GM23338 (cell line): ENCODE measurements around the gene ATG16L2.

ENCODE experiments used
- EZH2 ChIP-seq: fragments of 200-600 bp; sonication (generic); IDR thresholded peaks from one replicate; pipeline ENCODE4 v1.8.0; 2017; ENCODE audit warnings: antibody characterized with exemption, mild to moderate bottlenecking, low read depth; ENCODE audit not compliant: unreplicated experiment
- EZH2phosphoT487 ChIP-seq: fragments of 200-600 bp; sonication (generic); IDR thresholded peaks from one replicate; pipeline ENCODE4 v1.8.1; 2018; ENCODE audit warnings: antibody characterized with exemption; ENCODE audit not compliant: unreplicated experiment
- POLR2AphosphoS5 ChIP-seq: IDR thresholded peaks from 2 replicates; pipeline ENCODE4 v1.6.1; 2016; ENCODE audit warnings: antibody characterized with exemption, low read depth
- STAT1 ChIP-seq: IDR thresholded peaks from one replicate; pipeline ENCODE4 v1.6.1; 2016; ENCODE audit warnings: antibody characterized with exemption; ENCODE audit not compliant: unreplicated experiment
- ZNF331 ChIP-seq: fragments of 250-450 bp; sonication (Bioruptor Pico); IDR thresholded peaks from 2 replicates; pipeline ENCODE4 v1.5.0; 2020; ENCODE audit warnings: low read depth, mild to moderate bottlenecking, moderate library complexity
- TF ChIP-seq, protein P1 (sequence below), 2 experiments: fragments of 200-600 bp in 1 of 2; sonication (generic) in 1 of 2; conservative IDR thresholded peaks; 2 replicates each; pipeline versions ENCODE4 v1.5.1 to v1.6.1; 2016 to 2017; ENCODE audit warnings: antibody characterized with exemption in 2 of 2, low read depth in 2 of 2, mild to moderate bottlenecking in 2 of 2, moderate library complexity in 1 of 2
- TF ChIP-seq, protein P2 (sequence below): IDR thresholded peaks from one replicate; pipeline ENCODE4 v1.6.1; 2018; ENCODE audit warnings: antibody characterized with exemption; ENCODE audit not compliant: unreplicated experiment

DNA sequence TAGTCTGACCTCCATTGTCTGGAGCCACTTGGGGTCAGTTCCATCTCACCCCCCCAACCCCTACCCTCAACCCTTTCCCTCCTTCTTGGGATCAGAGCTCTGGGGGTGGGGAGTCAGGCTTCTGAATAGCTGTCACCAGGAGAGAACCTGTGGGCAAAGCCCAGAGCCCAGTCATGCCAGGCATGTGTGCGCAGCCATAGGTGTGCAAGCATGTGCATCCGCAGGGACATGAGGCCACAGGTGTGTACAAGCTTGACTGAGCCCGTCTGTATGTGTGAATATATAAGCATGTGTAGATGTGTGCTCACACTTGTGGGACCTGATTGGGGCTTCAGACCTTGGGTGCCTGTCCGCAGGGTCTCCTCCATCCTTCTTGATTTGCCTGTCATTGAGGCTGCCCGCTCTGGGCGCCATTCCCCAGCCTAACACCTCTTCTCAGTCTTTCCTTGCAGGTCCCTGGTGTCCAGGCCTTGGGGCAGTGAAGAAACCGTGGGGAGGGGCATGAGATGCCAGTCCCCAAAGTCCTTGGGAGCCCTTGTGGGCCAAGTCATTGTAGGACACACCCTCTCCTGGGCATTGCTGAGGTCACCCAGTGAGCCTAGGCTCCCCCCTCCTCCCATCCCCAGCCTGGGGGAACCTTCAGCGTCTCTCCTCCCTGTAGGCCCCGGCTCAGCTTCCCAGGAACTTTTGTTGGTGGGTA, 9.0 kb downstream of the ATG16L2 start:
- TF ChIP-seq EZH2 (no peak), EZH2phosphoT487 (no peak), STAT1 (no peak), ZNF331 (no peak), POLR2AphosphoS5 (no peak)
- TF ChIP-seq, protein P1, sequence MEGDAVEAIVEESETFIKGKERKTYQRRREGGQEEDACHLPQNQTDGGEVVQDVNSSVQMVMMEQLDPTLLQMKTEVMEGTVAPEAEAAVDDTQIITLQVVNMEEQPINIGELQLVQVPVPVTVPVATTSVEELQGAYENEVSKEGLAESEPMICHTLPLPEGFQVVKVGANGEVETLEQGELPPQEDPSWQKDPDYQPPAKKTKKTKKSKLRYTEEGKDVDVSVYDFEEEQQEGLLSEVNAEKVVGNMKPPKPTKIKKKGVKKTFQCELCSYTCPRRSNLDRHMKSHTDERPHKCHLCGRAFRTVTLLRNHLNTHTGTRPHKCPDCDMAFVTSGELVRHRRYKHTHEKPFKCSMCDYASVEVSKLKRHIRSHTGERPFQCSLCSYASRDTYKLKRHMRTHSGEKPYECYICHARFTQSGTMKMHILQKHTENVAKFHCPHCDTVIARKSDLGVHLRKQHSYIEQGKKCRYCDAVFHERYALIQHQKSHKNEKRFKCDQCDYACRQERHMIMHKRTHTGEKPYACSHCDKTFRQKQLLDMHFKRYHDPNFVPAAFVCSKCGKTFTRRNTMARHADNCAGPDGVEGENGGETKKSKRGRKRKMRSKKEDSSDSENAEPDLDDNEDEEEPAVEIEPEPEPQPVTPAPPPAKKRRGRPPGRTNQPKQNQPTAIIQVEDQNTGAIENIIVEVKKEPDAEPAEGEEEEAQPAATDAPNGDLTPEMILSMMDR (conservative IDR thresholded peaks at IDR 0.05; ENCODE audit: low read depth in 2 of 2): no peak
- TF ChIP-seq, protein P2, sequence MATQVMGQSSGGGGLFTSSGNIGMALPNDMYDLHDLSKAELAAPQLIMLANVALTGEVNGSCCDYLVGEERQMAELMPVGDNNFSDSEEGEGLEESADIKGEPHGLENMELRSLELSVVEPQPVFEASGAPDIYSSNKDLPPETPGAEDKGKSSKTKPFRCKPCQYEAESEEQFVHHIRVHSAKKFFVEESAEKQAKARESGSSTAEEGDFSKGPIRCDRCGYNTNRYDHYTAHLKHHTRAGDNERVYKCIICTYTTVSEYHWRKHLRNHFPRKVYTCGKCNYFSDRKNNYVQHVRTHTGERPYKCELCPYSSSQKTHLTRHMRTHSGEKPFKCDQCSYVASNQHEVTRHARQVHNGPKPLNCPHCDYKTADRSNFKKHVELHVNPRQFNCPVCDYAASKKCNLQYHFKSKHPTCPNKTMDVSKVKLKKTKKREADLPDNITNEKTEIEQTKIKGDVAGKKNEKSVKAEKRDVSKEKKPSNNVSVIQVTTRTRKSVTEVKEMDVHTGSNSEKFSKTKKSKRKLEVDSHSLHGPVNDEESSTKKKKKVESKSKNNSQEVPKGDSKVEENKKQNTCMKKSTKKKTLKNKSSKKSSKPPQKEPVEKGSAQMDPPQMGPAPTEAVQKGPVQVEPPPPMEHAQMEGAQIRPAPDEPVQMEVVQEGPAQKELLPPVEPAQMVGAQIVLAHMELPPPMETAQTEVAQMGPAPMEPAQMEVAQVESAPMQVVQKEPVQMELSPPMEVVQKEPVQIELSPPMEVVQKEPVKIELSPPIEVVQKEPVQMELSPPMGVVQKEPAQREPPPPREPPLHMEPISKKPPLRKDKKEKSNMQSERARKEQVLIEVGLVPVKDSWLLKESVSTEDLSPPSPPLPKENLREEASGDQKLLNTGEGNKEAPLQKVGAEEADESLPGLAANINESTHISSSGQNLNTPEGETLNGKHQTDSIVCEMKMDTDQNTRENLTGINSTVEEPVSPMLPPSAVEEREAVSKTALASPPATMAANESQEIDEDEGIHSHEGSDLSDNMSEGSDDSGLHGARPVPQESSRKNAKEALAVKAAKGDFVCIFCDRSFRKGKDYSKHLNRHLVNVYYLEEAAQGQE: no peak
